Fibroblast of lung (primary cell): ENCODE measurements around the gene ABHD6. TPM values are rescaled to one million over a fixed set of nuclear protein-coding genes. Genes with fewer than 3 reads are reported as not detected.
"Not testable (repeated sequence)": the region's sequence is repeated elsewhere in the genome, so short reads cannot be mapped to it uniquely, and the experiment has no call there.

ENCODE experiments used
- DNase-seq, 2 donors: peaks; one replicate each; pipeline versions ENCODE4 v3.0.0 to v3.0.0-alpha.2; 2010; ENCODE audit warnings: low read depth in 2 of 2
- H2AFZ ChIP-seq: 2 replicates; pipeline ENCODE4 v1.5.1; 2012; ENCODE audit warnings: low read length, control low read depth, inconsistent platforms
- H3K27ac ChIP-seq: 2 replicates; pipeline ENCODE4 v1.5.1; 2011; ENCODE audit warnings: low read length, control low read depth; ENCODE audit not compliant: insufficient read depth
- H3K27me3 ChIP-seq: 2 replicates; pipeline ENCODE4 v1.5.1; 2011; ENCODE audit warnings: mild to moderate bottlenecking, low read length; ENCODE audit not compliant: control insufficient read depth, insufficient read depth
- H3K36me3 ChIP-seq: 2 replicates; pipeline ENCODE4 v1.5.1; 2011; ENCODE audit warnings: low read length; ENCODE audit not compliant: control insufficient read depth, insufficient read depth
- H3K4me1 ChIP-seq: 2 replicates; pipeline ENCODE4 v1.5.1; 2011; ENCODE audit warnings: low read length; ENCODE audit not compliant: control insufficient read depth, insufficient read depth; ENCODE audit errors: extremely low read depth
- H3K4me2 ChIP-seq: 2 replicates; pipeline ENCODE4 v1.5.1; 2011; ENCODE audit warnings: low read length, control low read depth; ENCODE audit not compliant: insufficient read depth; ENCODE audit errors: extremely low read depth
- H3K4me3 ChIP-seq, 4 experiments: fragments of 200-600 bp in 1 of 4; sonication (generic) in 1 of 4; replicated peaks in 1 of 4; 2 replicates each; pipeline ENCODE4 v1.5.1; 2011 to 2016; ENCODE audit warnings: low read length in 4 of 4, low read depth in 3 of 4, mild to moderate bottlenecking in 3 of 4, control low read depth in 2 of 4, inconsistent platforms in 1 of 4, mixed read lengths in 1 of 4; ENCODE audit not compliant: insufficient read depth in 1 of 4; ENCODE audit errors: control extremely low read depth in 1 of 4
- H3K79me2 ChIP-seq: 2 replicates; pipeline ENCODE4 v1.5.1; 2012; ENCODE audit warnings: mild to moderate bottlenecking, low read length, inconsistent platforms; ENCODE audit not compliant: control insufficient read depth, insufficient read depth
- H3K9ac ChIP-seq: 2 replicates; pipeline ENCODE4 v1.5.1; 2011; ENCODE audit warnings: mild to moderate bottlenecking, low read length, control low read depth; ENCODE audit not compliant: insufficient read depth
- H3K9me3 ChIP-seq: 2 replicates; pipeline ENCODE4 v1.5.1; 2012; ENCODE audit warnings: low read depth, low read length; ENCODE audit not compliant: control insufficient read depth, insufficient read depth
- H4K20me1 ChIP-seq: 2 replicates; pipeline ENCODE4 v1.5.1; 2011; ENCODE audit warnings: low read length; ENCODE audit not compliant: control insufficient read depth, insufficient read depth; ENCODE audit errors: extremely low read depth
- EZH2 ChIP-seq: IDR thresholded peaks from 2 replicates; pipeline ENCODE4 v1.5.1; 2012; ENCODE audit warnings: low read length, control low read depth, mild to moderate bottlenecking; ENCODE audit errors: missing control alignments
- polyA plus RNA-seq, 2 donors: library from polyadenylated mRNA; depleted of rRNA in 1 of 2; stranded (reverse) in 1 of 2; unstranded in 1 of 2; fragments of >200 nt; gene quantifications; 2 replicates each; pipeline ENCODE4 v1.2.1, GENCODE V29; 2011 to 2012; ENCODE audit warnings: missing spikeins in 1 of 2
- total RNA-seq: library from RNA; depleted of rRNA; stranded (reverse); fragments of >200 nt; gene quantifications from 2 replicates; pipeline ENCODE4 v1.2.1, GENCODE V29; 2014
- TF ChIP-seq, protein P1 (sequence below), 2 donors: IDR thresholded peaks in 1 of 2; conservative IDR thresholded peaks in 1 of 2; 1 replicate in 1 of 2; 2 replicates in 1 of 2; pipeline ENCODE4 v1.5.1; 2011 to 2012; ENCODE audit warnings: low read length in 2 of 2, control low read depth in 1 of 2, inconsistent platforms in 1 of 2, low read depth in 1 of 2, mild to moderate bottlenecking in 1 of 2

Gene ABHD6
- total and polyA plus RNA-seq, 2 donors (not counting 1 experiment from before 2014, with no cell fraction given) = 7.3 to 13.5 TPM

DNA sequence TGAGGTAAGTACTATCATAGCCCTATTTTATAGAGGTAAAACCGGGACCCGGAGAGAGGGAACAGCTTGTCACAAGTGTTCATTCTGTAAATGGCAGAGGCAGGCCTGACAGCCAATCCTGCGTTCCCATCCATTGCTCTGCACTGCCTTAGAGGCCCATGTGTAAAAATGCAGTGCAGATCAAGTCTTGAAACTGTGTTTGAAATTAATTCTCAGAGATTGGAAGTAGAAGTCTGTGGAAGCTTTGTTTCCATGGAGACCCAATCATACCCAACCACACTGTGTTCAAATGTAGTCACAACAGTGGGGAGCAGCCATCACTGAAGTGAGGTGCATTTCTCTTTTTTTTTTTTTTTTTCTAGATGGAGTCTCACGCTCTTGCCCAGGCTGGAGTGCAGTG, 13.7 kb upstream of the ABHD6 start:
- Histone ChIP-seq H3K27me3 (peaks cover 5% of the 10 kb centered on the region), H3K36me3 (no peaks in the 10 kb centered on the region), H3K4me2 (no peak overlapping the region), H2AFZ (no peak overlapping the region), H3K9me3 (no peaks in the 10 kb centered on the region), H3K9ac (no peak overlapping the region), H4K20me1 (no peaks in the 10 kb centered on the region), H3K79me2 (no peaks in the 10 kb centered on the region), H3K4me3 (no peak overlapping the region), H3K27ac (no peak overlapping the region), H3K4me1 (no peaks in the 10 kb centered on the region)
- DNase-seq = no peak
- TF ChIP-seq, protein P1, sequence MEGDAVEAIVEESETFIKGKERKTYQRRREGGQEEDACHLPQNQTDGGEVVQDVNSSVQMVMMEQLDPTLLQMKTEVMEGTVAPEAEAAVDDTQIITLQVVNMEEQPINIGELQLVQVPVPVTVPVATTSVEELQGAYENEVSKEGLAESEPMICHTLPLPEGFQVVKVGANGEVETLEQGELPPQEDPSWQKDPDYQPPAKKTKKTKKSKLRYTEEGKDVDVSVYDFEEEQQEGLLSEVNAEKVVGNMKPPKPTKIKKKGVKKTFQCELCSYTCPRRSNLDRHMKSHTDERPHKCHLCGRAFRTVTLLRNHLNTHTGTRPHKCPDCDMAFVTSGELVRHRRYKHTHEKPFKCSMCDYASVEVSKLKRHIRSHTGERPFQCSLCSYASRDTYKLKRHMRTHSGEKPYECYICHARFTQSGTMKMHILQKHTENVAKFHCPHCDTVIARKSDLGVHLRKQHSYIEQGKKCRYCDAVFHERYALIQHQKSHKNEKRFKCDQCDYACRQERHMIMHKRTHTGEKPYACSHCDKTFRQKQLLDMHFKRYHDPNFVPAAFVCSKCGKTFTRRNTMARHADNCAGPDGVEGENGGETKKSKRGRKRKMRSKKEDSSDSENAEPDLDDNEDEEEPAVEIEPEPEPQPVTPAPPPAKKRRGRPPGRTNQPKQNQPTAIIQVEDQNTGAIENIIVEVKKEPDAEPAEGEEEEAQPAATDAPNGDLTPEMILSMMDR (conservative IDR thresholded peaks at IDR 0.05 in 1 of 2, IDR thresholded peaks at IDR 0.05 in 1 of 2; ENCODE audit: low read depth in 1 of 2, low read length in 2 of 2) = no peak
- no peak for TF ChIP-seq EZH2

DNA sequence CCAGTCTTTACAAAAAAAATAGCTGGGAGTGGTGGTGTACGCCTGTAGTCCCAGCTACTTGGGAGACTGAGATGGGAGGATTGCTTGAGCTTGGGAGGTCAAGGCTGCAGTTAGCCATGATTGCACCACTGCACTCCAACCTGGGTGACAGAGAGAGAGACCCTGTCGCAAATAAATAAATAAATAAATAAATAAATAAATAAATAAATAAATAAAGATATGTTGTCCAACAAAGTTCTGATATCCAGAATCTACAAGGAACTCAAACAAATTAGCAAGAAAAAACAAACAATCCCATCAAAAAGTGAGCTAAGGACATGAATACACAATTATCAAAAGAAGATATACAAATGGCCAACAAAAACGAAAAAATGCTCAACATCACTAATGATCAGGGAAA, 9.7 kb upstream of the ABHD6 start:
- not testable (repeated sequence) for DNase-seq, H3K79me2 ChIP-seq, H3K9ac ChIP-seq, H4K20me1 ChIP-seq, H3K4me3 ChIP-seq, H3K9me3 ChIP-seq, H2AFZ ChIP-seq, H3K27ac ChIP-seq, H3K4me1 ChIP-seq, H3K36me3 ChIP-seq, H3K4me2 ChIP-seq
- peaks cover 11% of the 10 kb centered on the region for H3K27me3 ChIP-seq

DNA sequence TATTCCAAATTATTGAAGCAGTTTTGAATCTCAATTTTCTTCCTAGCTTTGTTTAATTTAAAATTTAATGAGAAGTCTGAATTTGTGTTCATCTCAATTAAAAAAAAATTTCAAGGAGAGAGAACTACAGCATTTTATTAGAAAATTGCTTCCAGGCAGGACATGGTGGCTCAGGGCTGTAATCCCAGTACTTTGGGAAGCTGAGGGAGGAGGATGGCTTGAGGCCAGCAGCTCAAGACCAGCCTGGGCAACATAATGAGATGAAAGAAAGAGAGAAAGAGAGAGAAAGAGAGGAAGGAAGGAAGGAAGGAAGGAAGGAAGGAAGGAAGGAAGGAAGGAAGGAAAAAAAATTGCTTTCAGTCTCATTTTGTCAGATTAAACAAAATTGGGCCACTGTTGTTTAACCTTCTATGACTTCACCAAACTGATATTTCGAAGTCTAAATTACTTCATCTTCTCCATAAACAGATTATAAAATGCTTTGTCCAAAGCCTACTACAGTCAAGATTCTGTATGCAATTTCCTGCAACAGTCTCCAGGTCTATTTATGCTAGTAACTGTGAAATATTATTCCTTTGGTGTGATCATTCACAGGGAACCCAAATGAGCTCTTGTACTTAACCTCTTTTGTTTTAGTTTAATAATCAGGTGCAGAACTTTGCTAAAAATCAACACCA, 6.6 kb upstream of the ABHD6 start:
- Histone ChIP-seq H3K4me1 (peaks cover 2% of the 10 kb centered on the region), H3K27ac (no peak overlapping the region), H3K79me2 (no peaks in the 10 kb centered on the region), H3K9ac (no peak overlapping the region), H3K4me2 (no peak overlapping the region), H3K27me3 (peaks cover 8% of the 10 kb centered on the region), H3K36me3 (no peaks in the 10 kb centered on the region), H2AFZ (no peak overlapping the region), H4K20me1 (no peaks in the 10 kb centered on the region), H3K9me3 (no peaks in the 10 kb centered on the region), H3K4me3 (no peak overlapping the region)
- DNase-seq = no peak
- TF ChIP-seq EZH2 = no peak

DNA sequence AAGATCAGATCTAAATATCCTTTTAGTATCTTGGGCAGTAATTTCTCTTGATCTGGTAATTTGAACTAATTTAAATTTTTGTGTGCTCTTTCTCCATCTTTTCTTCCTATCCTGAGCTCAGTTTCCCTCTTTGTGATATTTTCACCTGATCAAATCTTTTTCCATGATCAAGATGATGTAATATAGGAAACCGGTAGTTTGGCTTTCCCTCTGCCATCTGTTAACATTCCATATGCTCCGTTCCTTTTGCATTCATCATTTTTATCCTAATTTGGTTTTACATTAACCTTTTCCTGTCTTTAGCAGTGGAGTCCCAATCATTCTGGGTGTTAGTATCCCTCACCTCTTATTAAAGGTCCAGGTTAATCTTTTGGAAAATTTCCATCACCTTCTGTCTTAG, 5.9 kb upstream of the ABHD6 start:
- H3K9ac ChIP-seq = no peak overlapping the region
- no peaks in the 10 kb centered on the region for H3K9me3 ChIP-seq
- DNase-seq = no peak
- peaks cover 8% of the 10 kb centered on the region for H3K27me3 ChIP-seq
- TF ChIP-seq EZH2 = no peak
- TF ChIP-seq, protein P1 (conservative IDR thresholded peaks at IDR 0.05 in 1 of 2, IDR thresholded peaks at IDR 0.05 in 1 of 2; ENCODE audit: low read depth in 1 of 2, low read length in 2 of 2) = no peak
- no peaks in the 10 kb centered on the region for H3K79me2 ChIP-seq
- H3K4me1 ChIP-seq = peaks cover 3% of the 10 kb centered on the region
- no peak overlapping the region for H3K4me2 ChIP-seq
- H3K27ac ChIP-seq = no peak overlapping the region
- H4K20me1 ChIP-seq = no peaks in the 10 kb centered on the region
- no peak overlapping the region for H2AFZ ChIP-seq
- H3K36me3 ChIP-seq = no peaks in the 10 kb centered on the region
- H3K4me3 ChIP-seq = no peak overlapping the region
